ENCODE measurements around the gene RARS2.

RARS2 gene

DNA sequence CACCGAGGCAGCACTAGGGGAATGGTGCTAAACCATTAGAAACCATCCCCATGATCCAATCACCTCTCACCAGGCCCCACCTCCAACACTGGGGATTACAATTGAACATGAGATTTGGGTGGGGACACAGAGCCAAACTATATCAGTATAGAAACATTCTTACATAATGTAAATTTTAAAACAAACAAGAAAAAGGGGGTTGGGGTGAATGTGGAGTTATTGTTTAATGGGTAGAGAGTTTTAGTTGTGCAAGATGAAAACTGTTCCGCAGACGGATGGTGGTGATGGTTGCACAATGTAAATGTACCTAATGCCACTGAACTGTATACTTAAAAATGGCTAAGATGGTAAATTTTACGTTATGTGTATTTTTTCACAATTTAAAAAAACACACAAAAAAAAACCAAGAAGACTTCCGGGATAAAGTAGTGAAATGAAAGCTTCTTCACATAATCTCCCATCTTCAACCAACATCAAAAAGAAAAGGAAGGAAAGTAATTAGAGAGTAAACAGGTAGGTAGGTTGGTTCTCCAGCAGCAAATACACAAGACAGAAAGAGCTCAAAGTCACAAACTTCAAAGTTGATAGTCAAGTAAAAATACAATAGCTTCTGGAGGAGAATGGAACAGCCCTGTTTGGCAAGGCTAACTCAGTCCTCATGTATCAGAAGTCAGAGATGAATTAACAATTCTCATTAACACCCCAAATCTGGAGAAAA is 16.3 kb downstream of the RARS2 start:
- DNase-seq = no peak

DNA sequence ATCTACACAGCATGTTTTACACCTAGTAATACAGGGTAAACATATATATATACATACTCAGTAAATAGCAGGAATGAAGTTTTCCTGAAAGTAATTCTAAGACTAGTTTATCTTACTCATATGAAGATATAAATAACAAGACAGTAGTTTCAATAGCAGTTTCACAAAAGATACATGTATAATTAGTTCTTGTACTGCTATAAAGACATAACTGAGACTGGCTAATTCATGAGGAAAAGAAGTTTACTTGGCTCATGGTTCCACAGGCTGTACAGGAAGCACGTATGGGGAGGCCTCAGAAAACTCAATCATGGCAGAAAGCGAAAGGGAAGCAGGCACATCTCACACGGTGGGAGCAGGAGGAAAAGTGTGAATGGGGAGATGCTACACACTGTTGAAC is 16.9 kb downstream of the RARS2 start:
- DNase-seq = no peak

DNA sequence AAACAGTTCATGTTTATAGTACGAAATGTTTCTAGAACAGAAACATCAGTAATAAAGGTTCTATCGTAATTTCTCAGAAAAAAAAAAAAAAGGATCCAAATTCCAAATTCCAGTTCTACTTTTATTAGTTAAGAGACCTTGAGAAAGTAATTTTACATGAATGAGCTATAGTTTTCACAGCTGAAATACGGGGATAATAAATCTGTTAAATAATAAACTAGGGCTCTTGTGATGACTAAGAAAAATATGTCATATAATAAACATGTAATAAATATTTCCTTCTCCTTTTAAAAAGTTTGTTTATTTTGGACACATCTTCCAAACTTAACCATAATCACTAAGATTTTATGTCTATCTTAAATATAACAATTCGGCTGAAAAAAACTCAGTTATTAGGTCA is 17.8 kb downstream of the RARS2 start:
- no peak for DNase-seq

DNA sequence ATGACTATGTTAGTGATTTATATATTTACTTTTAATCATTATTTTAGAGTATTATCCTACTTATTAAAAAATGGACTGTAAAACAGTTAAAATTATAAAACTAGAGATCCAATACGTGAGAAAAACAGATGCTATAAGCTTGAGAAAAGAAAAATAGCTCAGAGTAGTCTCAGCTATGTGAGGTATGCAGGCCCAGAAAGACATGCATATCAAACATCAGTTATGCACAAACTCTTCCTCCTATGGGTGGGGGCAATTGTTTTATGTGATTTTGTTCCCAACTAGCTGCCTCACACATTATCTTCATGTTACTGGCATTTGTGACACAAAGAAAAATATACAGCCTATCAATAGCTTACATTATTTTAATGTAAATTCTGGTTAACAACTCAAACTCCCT is 28.8 kb downstream of the RARS2 start:
- no peak for DNase-seq

DNA sequence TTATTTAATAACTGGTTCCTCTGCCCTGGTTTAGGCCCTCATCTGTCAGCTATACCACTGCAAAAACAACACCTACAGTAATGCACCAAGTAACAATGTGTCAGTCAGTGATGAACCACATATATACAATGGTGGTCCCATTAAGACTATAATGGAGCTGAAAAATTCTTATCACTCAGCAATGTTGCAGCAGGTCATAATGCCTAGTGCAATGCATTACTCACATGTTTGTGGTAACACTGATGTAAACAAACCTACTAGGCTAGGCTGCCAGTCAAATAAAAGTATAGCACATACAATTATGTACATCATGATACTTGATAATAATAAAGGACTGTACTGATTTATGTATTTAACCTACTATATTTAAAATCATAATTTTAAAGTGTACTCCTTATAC is 31.3 kb downstream of the RARS2 start:
- no peak for DNase-seq

DNA sequence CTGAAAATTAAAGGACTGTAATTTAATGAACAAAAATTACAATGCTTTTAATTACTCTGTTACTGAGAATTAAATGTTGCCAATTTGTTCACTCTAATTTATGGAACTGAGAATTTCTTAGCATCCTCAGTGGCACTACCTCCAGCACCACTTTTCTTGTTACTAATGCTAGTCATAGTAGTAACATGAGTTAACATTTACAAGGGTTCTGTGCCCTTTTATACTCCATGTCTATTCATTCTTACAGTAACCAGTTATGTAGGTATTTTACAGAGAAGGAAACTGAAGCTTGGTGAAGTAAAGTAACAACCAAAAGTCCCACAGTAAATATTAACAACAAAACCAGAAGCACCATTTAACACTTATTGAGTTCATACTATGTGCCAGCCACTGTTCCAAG is 34.3 kb downstream of the RARS2 start:
- DNase-seq = no peak

DNA sequence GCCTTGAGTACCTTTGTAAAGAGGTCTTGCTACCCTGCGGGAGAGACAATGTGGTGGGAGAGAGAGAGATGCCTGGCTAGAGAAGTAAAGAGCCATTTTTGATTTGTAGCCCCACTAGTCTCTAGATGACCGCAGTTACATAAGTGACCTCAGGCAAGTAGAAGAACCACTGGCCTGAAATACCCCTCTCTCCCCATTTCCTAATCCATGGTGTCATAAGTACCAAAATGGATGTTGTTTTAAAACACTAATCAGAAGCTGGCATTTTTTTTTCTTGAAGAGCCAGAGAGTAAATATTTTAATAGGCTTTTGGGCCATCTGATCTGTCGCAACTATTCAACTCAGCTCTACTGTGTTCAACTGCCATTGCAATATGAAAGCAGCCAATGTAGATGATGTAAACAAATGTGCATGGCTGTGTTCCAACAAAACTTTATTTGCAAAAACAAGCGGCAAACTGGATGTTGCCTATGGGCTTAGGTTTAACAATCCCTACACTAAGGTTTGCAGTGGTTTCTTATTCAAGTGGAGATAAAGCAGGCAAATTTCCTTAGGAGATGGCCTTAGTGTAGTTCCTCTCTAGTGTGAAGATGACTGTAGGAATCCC is 36.5 kb downstream of the RARS2 start:
- DNase-seq = no peak

DNA sequence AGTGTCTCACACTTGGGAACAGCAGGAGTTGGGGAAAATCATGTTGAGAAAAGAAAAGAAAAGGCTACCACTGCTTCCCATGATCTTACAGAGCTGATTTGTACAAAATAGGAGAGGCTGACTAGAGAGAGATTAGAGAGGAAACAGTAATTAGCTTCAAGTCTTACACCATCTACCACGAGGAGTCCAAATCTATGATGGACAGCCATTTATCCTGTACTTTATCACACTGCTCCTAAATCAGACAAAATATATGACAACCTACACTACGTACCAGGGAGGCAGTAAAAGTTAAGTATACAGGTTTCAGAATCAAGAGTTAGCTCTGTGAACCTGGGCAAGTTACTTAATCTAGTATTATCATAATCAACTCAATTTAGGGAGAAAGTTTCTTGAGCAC is 38.0 kb downstream of the RARS2 start:
- no peak for DNase-seq

DNA sequence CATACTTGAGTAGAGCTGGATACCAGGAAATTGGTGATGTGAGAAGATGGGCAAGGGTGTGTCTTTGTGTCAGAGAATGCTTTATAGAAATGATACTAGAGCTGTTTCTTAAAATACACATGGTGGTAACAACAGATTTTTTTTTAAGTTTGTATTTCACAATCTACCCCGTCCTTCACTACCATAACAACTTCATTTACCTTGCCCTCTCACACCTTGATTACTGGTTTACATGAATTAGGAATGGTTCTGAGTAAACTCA is 45.4 kb downstream of the RARS2 start:
- no peak for DNase-seq

DNA sequence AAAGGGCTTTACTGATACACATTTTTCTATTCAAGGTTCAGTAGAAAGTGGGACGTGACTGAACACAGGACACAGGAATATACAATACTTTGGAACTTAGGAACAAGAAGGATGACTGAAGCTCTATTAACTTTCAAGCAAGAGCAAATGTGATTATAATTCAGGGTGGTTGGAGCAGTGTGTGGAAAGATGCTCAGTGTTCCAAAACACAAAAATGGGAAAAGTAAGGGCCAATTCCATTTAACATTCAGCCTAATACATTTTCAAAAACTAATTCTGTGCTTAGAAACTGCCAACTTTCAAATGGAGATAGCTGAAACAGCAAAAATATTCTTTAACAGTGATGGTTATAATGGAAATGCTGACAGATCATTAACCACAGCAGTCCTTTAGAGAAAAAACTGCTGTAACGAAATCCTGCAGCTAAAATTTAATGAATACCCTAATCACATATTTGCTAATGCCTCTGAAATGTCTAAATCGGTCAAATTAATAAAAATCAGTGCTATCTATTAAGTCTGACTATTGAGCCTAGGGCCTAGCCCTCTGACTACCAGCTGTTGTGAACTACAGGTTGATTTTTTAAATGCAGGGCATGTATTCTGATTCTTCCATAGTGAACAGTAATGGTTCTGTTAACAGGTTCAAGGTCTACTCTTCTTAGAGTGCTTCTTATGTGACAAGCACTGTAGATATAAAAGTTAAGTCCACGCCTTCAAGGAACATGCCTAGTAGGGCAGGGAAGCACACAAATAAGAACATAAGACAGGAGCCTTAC is 45.9 kb downstream of the RARS2 start:
- DNase-seq = no peak

DNA sequence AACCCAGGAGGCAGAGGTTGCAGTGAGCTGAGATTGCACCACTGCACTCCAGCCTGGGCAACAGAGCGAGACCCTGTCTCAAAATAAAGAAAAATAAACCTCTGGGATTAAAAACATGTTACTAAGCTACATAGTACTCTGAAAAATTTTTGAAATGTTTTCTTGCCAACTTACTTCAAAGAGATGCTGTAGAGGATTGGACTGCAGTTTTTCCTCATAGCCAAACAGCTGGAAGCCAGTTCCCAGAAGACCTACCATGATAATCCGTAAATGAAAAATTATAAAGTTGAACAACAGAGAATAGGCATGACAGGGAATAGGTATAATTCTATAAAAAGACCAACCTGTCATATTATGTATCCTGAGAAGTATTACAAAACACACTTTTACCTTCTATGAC is 48.0 kb downstream of the RARS2 start:
- DNase-seq = no peak

DNA sequence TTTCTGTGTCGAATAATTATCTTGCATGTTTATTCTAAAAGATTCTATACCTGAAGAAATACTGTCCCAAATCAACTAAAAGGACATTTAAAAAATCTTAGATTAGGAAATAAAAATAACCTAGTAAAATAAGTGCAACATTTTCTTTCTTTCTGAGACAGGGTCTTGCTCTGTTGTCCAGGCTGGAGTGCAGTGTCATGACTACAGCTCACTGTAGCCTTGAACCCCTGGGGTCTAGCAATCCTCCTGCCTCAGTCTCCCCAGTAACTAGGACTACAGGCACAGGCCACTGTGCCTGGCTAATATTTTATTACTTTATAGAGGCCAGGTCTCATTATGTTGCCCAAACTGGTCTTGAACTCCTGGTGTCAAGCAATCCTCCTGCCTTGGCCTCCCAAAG is 48.7 kb downstream of the RARS2 start:
- no peak for DNase-seq

DNA sequence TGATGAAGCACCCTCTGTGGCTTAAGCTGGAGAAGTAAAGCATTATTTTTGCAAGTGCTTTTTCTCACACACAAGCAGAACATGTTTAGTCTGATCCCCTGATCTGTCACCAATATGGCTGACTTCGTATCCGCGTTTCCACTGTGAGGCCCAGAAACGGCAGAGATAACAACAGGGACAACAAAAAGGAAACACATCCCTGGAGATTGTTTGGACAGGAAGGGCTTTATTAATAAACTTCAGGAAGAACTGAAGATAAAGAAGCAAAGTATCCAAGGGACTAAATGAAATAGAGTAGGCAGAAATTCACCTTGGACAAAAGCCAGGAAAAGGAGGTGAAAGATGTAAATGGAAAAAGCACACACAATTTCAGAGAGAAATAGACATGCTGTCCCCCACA is 49.2 kb downstream of the RARS2 start:
- DNase-seq = no peak

DNA sequence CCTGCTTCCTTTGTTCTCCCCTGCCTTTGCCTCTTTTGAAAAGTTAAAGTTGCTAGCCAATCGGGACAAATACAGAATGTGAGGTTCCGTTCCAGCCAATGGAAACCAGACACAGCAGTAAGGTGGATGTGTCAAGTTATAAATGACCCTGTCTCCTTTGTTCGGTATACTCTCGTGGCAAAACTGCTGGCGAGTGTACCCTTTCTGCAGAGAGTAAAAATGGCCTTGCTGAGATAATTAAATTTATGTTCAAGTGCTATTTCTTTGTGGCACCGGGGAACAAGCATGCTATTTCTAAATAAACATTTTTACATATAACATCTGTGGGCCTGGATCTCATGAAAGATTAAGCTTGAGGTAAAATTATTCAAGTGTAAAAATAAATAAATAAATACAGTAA is 50.2 kb downstream of the RARS2 start:
- no peak for DNase-seq

DNA sequence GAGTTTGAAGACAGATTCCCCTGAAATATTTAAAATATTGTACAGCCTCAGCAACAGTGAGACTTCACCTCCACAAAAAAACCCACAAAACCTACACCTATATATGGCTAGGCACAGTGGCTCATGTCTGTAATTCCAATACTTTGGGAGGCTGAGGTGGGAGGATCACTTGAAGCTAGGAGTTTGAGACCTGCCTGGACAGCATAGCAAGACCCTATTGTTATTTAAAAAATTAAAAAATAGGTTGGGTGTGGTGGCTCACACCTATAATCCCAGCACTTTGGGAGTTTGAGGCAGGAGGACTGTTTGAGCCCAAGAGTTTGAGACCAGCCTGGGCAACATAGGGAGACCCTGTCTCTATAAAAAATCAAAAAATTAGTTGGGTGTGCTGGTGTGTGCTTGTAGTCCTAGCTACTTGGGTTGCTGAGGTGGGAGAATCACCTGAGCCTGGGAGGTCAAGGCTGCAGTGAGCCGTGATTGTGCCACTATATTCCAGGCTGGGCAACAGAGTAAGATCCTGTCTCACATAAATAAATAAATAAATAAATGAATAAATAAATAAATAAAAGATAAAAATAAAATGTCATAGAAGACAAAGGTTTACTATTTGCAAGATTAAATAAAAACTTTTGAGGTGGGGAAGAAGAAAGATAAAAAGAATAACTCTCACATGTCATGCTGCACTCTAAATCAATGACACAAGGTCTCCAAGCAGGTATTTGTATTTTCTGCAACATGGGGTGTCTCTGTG is 51.1 kb downstream of the RARS2 start:
- DNase-seq = no peak

DNA sequence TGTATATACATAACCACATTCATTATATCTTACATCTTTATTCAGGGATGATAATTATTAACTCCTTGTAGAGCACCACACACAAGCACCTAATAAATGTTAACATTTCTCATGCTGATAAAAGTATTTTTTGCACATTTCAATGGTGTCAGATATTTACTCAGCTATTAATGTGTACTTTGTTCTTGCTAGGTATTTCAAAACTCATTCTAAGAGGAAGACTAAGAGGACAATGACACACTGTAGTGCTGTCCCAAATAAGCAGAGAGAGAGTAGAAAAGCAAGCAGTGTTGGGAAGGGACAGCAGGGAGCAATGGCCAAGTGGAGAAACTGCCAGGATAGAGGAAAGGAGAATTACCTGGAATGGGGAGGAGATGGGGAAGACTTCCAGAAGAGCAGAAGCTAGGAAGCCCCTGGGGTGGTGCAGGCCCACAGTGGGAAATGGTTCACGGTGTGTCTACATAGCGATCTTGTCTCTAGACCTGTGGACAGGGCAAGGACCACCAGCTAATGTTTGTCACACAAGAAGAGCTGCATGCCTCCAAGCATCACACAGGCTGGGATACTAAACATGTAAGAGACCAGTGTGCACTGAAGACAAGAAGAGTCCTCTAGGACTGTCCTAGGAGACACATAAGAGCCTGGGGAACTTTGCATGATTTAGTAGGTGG is 55.3 kb downstream of the RARS2 start:
- DNase-seq = no peak

DNA sequence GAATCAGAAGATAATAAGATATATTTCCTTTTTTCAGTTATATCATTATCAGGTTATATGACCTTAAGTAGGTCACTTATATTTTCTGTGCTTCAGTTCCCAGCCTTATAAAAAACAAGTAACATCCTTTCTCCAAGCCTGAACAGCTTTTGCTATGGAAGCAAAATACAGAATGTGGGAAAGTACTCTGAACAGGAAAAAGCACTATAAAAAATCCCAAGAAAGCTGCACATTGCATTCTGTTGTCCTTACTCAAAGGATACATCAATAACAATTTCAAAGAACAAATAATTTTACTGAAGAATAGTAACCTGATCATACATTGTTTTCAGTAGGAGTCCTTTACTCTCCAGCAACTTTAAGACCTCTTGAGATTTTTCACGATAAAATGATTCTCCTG is 60.6 kb downstream of the RARS2 start:
- DNase-seq = no peak

DNA sequence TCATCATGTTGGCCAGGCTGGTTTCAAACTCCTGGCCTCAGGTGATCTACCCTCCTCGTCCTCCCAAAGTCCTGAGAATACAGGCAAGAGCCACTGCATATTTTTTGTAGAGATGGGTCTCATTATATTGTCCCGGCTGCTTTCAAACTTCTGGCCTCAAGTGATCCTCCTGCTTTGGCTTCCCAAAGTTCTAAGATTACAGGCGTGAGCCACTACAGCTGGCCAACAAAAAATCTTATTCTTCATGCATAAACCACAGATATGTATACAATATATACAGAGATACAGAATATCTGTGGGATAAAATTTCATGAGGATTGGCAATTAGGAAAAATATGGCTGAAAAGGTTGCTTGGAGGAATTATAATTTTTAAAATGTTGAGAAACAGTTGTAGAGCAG is 67.1 kb downstream of the RARS2 start:
- DNase-seq = no peak

DNA sequence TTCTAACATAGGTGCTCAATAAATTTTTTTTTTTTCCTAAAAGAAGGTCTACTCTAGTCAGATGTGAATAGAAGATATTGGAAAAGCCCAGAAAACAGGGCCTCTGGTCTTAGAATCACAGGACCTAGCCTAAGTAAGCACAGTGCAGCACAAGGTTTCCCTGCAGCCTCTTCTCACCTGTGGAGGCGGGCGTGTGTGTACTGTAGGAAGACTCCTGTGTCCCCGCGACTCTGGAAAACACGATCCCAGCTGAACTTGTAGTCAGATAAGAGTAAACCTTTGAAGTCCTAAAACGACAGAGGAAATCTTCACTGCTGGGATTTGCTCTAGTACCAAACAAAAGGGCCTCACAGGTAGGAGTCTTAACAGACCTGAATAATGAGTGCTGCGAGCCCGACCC is 71.3 kb downstream of the RARS2 start:
- peak in 1 of 56 donors; percentile 3 for DNase-seq

DNA sequence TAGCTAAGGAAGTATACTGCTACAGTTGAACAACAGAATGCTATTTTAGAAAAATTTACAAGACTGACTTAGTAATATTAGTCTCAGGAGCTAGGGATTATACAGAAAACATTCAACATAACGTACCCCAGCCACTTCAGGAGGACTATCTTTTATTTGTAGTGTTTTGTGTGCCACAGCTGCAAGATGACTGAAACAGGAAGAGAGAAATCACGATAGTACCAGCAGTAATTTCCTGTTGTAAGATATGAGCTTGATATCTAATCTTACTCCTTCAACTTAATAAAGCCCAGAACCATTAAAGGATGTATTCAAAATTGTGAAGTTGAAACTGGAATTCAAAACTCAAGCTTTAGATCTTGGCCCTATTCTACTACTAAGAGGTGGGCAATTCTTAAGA is 75.0 kb downstream of the RARS2 start:
- DNase-seq = no peak

DNA sequence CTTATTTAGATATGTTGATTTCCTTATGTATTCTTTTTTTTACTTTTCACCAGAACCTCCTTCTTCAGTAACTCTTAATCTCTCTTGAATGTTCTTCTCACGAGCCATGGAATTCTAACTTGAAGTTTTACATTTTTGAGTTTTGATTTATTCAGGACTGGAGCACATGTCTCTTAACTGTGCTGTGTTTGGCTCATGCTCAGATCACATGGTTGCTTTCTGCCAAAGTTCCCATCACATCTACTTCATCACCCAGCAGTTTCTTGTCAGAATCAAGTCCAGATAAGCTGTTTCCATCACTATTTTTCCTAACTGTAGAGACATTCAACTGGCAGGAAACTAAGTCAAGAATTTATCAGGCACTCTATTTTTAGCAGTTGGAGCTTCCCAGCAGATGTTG is 85.3 kb downstream of the RARS2 start:
- no peak for DNase-seq
